CMK (cell line): ENCODE measurements around the gene PCSK1.
"Not testable (repeated sequence)": the region's sequence is repeated elsewhere in the genome, so short reads cannot be mapped to it uniquely, and the experiment has no call there.

ENCODE experiments used
- DNase-seq: peaks from one replicate; pipeline ENCODE4 v3.0.0-alpha.2; 2010; ENCODE audit warnings: low read depth

The PCSK1 gene

GRCh38 chr5:96372726-96373380 is 60.2 kb downstream of the PCSK1 start:
- no peak for DNase-seq

- DNase-seq, result no peak
Observed at GRCh38 chr5:96370976-96371375, 62.1 kb downstream of the PCSK1 start.

GRCh38 chr5:96367337-96367736 is 65.7 kb downstream of the PCSK1 start:
- DNase-seq, result not testable (repeated sequence)

- no peak for DNase-seq
Observed at GRCh38 chr5:96354237-96354636, 78.8 kb downstream of the PCSK1 start.

GRCh38 chr5:96353220-96353619 is 79.8 kb downstream of the PCSK1 start:
- no peak for DNase-seq

GRCh38 chr5:96350678-96351077 is 82.4 kb downstream of the PCSK1 start:
- no peak for DNase-seq

- no peak for DNase-seq
Observed at GRCh38 chr5:96348536-96348935, 84.5 kb downstream of the PCSK1 start.

- no peak for DNase-seq
Observed at GRCh38 chr5:96347502-96348292, 85.4 kb downstream of the PCSK1 start.

- DNase-seq, result peak; percentile 29
Observed at GRCh38 chr5:96344678-96345577, 88.1 kb downstream of the PCSK1 start.

GRCh38 chr5:96343094-96343493 is 90.0 kb downstream of the PCSK1 start:
- no peak for DNase-seq

GRCh38 chr5:96342581-96342980 is 90.5 kb downstream of the PCSK1 start:
- DNase-seq, result no peak
